Spleen (tissue), 11 donors: ENCODE measurements around the gene GATAD2A. TPM values are rescaled to one million over a fixed set of nuclear protein-coding genes. Genes with fewer than 3 reads are reported as not detected.

Experiments
- DNase-seq: peaks from one replicate; pipeline ENCODE4 v3.0.0-alpha.2; 2020
- H3K27ac ChIP-seq, 8 donors: fragments of 200-600 bp; sonication (generic) in 7 of 8; 1 replicate in 4 of 8; 2 replicates in 4 of 8; pipeline versions ENCODE4 v1.5.0 to v1.8.0; 2016 to 2021; ENCODE audit warnings: inconsistent platforms in 4 of 8, mild to moderate bottlenecking in 4 of 8, moderate library complexity in 1 of 8
- H3K27me3 ChIP-seq, 7 donors: fragments of 200-600 bp; sonication (generic) in 6 of 7; replicated peaks in 1 of 7; 1 replicate in 4 of 7; 2 replicates in 3 of 7; pipeline versions ENCODE4 v1.5.0 to v1.8.0; 2016 to 2021; ENCODE audit warnings: inconsistent platforms in 3 of 7, mild to moderate bottlenecking in 1 of 7
- H3K36me3 ChIP-seq, 6 donors: fragments of 200-600 bp; sonication (generic) in 5 of 6; 1 replicate in 4 of 6; 2 replicates in 2 of 6; pipeline versions ENCODE4 v1.5.0 to v1.8.0; 2016 to 2021; ENCODE audit warnings: inconsistent platforms in 2 of 6
- H3K4me1 ChIP-seq, 6 donors: fragments of 200-600 bp; sonication (generic) in 5 of 6; 1 replicate in 3 of 6; 2 replicates in 3 of 6; pipeline versions ENCODE4 v1.5.0 to v1.8.0; 2016 to 2021; ENCODE audit warnings: inconsistent platforms in 3 of 6
- H3K4me3 ChIP-seq, 8 donors: fragments of 200-600 bp; sonication (generic) in 7 of 8; 1 replicate in 4 of 8; 2 replicates in 4 of 8; pipeline versions ENCODE4 v1.5.0 to v1.8.0; 2016 to 2021; ENCODE audit warnings: inconsistent platforms in 4 of 8, mild to moderate bottlenecking in 4 of 8, moderate library complexity in 2 of 8
- H3K9me3 ChIP-seq, 8 donors: fragments of 200-600 bp; sonication (generic) in 7 of 8; 1 replicate in 4 of 8; 2 replicates in 4 of 8; pipeline versions ENCODE4 v1.5.0 to v1.8.0; 2016 to 2021; ENCODE audit warnings: inconsistent platforms in 4 of 8
- POLR2A ChIP-seq, 3 donors: fragments of 450-650 bp; IDR thresholded peaks; one replicate each; pipeline ENCODE4 v1.5.1; 2017; ENCODE audit warnings: antibody characterized with exemption in 3 of 3, mild to moderate bottlenecking in 1 of 3
- POLR2AphosphoS5 ChIP-seq, 3 donors: sonication (generic); formaldehyde crosslinking; IDR thresholded peaks; one replicate each; pipeline ENCODE4 v1.5.1; 2017; ENCODE audit warnings: antibody characterized with exemption in 3 of 3
- WGBS, 5 donors: extraction: QIAGEN DNeasy Blood & Tissue Kit in 3 of 5; methylation state at CpG; one replicate each; pipeline versions ENCODE4 v1.1.5 to v1.1.7; 2013 to 2018; 5-methylcytosine and 5-hydroxymethylcytosine counted together
- intact Hi-C: fragments of 100-400 bp; cut with DNase I; formaldehyde crosslinking; loops from one replicate; pipeline ENCODE4 v1.15.0; 2023; ENCODE audit warnings: low total_unique reads
- polyA plus RNA-seq, 3 donors: library from polyadenylated mRNA; stranded (reverse); fragments of 200-250 nt; gene quantifications; one replicate each; pipeline ENCODE4 v1.2.1, GENCODE V29; 2013
- total RNA-seq, 7 donors: library from RNA; depleted of rRNA in 3 of 7; stranded (reverse); fragments of >200 nt in 3 of 7; fragmentation: NEBNext Ultra II Directional in 4 of 7; extraction: Animal tissue kit (Norgen Biotek cat#: 25700) in 4 of 7; gene quantifications; one replicate each; pipeline versions ENCODE4 v1.1.0 to v1.2.1, GENCODE V29; 2016 to 2021
- TF ChIP-seq, protein P1 (sequence below), 11 experiments: fragments of 200-600 bp in 7 of 11; fragments of 450-650 bp in 4 of 11; sonication (generic) in 4 of 11; IDR thresholded peaks in 8 of 11; conservative IDR thresholded peaks in 3 of 11; 1 replicate in 7 of 11; 2 replicates in 4 of 11; pipeline versions ENCODE4 v1.4.0 to v1.8.0; 2016 to 2021; ENCODE audit warnings: antibody characterized with exemption in 11 of 11, inconsistent platforms in 4 of 11, mild to moderate bottlenecking in 1 of 11
- donor health status: healthy with polysubstance abuse.
- donor health status: DM: no; HTN: no; CAD: no; lungs with moderate emphysema.
- donor health status: DM: no; HTN: no; CAD: no.
- donor health status: Bipolar disorder and iron deficiency.
- donor health status: healthy.
- donor health status: DM: no; HTN: no; CAD: no.
- donor health status: DM: yes; HTN: yes; CAD: no.

GATAD2A gene
- total and polyA plus RNA-seq, 10 donors: 11.6 to 122 (median 66.8) TPM

DNA sequence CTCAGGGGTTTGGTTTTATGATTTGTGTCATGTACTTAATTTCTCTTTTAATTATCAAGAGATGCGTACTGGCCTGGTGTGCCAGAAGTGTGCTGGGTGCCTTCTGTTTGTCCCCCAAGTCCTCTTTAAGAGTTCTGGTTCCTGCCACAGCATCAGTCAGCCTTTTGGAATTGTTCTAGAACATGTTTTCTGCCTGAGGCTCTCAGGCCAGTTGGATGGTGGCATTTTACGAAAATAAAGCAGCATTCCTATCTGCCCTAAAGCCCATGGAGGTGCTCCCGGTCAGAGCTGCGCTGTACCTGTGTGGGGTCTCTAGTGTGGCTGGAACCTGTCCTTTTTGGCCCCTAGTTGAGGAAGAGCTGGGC is 55.8 kb downstream of the GATAD2A start:
- peak overlapping the region; percentile 80 to 97 (median 92) for H3K27ac ChIP-seq
- intact Hi-C loops: no loop called here
- WGBS, 5 donors: 76 to 92% (median 90%) methylated on average over 4 of the region's 4 CpGs
- H3K36me3 ChIP-seq: peaks cover 0 to 31% (median 17%) of the 10 kb centered on the region in 6 donors
- H3K9me3 ChIP-seq: no peaks in the 10 kb centered on the region
- peaks cover 68 to 96% (median 85%) of the 10 kb centered on the region in 6 donors for H3K4me1 ChIP-seq
- peak overlapping the region in 2 of 8 donors; percentile 26 to 63 for H3K4me3 ChIP-seq
- no peaks in the 10 kb centered on the region for H3K27me3 ChIP-seq
- no peak for DNase-seq
- TF ChIP-seq, protein P1, sequence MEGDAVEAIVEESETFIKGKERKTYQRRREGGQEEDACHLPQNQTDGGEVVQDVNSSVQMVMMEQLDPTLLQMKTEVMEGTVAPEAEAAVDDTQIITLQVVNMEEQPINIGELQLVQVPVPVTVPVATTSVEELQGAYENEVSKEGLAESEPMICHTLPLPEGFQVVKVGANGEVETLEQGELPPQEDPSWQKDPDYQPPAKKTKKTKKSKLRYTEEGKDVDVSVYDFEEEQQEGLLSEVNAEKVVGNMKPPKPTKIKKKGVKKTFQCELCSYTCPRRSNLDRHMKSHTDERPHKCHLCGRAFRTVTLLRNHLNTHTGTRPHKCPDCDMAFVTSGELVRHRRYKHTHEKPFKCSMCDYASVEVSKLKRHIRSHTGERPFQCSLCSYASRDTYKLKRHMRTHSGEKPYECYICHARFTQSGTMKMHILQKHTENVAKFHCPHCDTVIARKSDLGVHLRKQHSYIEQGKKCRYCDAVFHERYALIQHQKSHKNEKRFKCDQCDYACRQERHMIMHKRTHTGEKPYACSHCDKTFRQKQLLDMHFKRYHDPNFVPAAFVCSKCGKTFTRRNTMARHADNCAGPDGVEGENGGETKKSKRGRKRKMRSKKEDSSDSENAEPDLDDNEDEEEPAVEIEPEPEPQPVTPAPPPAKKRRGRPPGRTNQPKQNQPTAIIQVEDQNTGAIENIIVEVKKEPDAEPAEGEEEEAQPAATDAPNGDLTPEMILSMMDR (IDR thresholded peaks at IDR 0.05 in 8 of 11, conservative IDR thresholded peaks at IDR 0.05 in 3 of 11): no peak
- TF ChIP-seq POLR2A (IDR thresholded peaks at IDR 0.05): no peak
- no peak for TF ChIP-seq POLR2AphosphoS5 (IDR thresholded peaks at IDR 0.05)

DNA sequence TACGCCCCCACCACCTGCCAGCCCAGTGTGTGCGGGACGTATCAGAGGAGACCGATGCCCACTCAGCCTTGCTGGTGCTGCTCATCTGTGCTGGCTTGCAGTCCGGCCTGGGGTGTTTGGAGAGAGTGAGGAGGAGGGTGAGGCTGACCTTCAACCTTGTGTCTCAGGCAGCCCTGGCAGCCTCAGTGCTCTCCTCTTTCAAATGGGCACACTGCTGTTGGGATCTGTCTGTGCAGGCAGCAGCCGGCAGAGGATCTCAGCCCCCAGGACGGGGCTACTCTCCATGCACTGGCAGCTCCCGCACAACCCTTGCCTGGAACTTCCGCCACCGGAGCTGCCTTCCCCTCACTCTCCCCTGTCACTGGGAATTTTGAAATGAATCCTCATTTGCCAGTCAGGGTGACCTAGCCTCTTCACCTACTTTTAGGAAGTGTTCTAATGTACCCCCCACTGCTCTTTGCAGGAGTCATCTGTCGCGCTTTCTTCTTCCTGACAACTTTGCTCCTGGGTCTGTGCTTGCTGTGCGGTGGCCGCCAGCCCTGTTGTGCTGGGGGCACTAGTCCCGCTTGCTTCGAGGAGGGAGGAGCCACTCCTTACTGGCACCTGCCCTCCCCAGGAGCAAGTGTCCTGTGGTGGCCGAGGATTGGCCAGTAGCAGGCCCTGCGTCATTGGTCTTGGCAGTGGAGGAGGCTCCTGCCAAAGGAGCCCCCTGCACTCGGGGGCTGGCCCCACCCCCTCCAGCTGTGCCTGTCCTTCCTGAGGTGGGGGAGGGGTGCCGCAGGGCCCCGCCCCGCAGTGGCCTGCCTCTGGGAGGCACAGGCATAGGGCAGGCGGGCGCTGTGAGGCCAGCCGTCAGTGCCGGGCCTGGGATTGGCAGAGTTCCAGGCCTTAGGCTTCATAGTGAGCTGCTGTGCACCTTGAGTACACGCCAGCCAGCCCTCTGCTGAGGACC is 56.5 kb downstream of the GATAD2A start:
- DNase-seq: peak; percentile 89

DNA sequence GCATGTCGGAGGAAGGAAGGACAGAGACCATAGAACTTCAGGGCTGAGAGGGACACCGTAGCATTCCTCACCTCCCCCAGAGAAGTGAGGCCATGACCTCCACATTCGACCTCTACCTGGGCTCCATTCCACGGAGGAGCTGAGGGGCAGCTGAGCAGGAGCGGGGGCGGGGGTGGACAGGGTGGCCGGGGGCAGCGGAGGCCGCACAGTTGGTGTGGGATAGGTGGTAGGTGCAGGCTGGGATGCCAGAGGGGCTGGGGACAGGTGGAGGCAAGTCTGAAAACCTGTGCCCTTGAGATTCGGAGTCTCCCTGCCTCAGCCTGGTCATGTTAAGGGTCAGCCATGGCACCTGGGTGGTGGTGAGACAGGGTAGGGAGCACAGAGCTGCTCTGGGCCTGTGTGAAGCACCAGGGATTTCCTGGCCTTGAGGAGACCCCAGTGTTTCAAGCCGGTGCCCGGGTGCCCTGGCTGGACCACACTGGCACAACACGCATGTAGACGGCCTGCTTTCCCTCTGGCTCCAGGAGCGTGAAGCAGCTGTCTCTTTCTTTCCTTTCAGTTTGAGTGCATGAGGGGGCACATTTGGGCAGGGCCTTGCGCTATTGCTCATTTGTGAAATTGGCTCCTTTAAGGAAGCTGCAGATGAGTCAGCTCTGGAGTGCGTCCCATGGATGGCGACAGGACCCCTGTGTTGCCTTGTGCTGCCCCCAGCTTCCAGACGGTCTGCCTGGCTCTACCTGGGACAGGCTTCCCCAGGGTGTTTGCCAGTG is 58.1 kb downstream of the GATAD2A start:
- peaks cover 5 to 21% (median 16%) of the 10 kb centered on the region in 8 donors for H3K9me3 ChIP-seq
- intact Hi-C loops: no loop called here
- peak overlapping the region; percentile 63 to 97 (median 92) for H3K27ac ChIP-seq
- H3K27me3 ChIP-seq: no peaks in the 10 kb centered on the region
- TF ChIP-seq POLR2AphosphoS5 (IDR thresholded peaks at IDR 0.05) (no peak), POLR2A (IDR thresholded peaks at IDR 0.05) (no peak)
- TF ChIP-seq, protein P1 (IDR thresholded peaks at IDR 0.05 in 8 of 11, conservative IDR thresholded peaks at IDR 0.05 in 3 of 11): no peak
- H3K4me1 ChIP-seq: peaks cover 57 to 74% (median 64%) of the 10 kb centered on the region in 6 donors
- 63 to 80% (median 69%) methylated on average over 15 to 19 of the region's 19 CpGs for WGBS, 5 donors
- DNase-seq: no peak
- H3K4me3 ChIP-seq: peak overlapping the region in 1 of 8 donors; percentile 63
- H3K36me3 ChIP-seq: peaks cover 0 to 44% (median 35%) of the 10 kb centered on the region in 6 donors

More for the DNA sequence above, 56.5 kb downstream of the GATAD2A start:
- intact Hi-C loops: no loop called here
- whole genome bisulfite sequencing, 5 donors: 35 to 49% (median 38%) methylated on average over 17 to 27 of the region's 27 CpGs
- Histone ChIP-seq H3K27me3 (no peaks in the 10 kb centered on the region), H3K4me1 (peaks cover 65 to 90% (median 79%) of the 10 kb centered on the region in 6 donors), H3K27ac (peak overlapping the region; percentile 80 to 97 (median 92)), H3K36me3 (peaks cover 0 to 32% (median 23%) of the 10 kb centered on the region in 6 donors), H3K4me3 (peak overlapping the region in 2 of 8 donors; percentile 2 to 63), H3K9me3 (peaks cover 0 to 5% (median under 1%) of the 10 kb centered on the region in 8 donors)
- TF ChIP-seq, protein P1 (IDR thresholded peaks at IDR 0.05 in 8 of 11, conservative IDR thresholded peaks at IDR 0.05 in 3 of 11): peak in 1 of 11 experiments; percentile 12
- TF ChIP-seq POLR2AphosphoS5 (IDR thresholded peaks at IDR 0.05) (peak in 2 of 3 donors; percentile 56 to 77), POLR2A (IDR thresholded peaks at IDR 0.05) (no peak)
